Measurements from ENCODE around the gene PLCXD3.

PLCXD3 gene

GRCh38 chr5:41425736-41426135, 84.7 kb downstream of the PLCXD3 start:
- TF ChIP-seq POLR2A (IDR thresholded peaks at IDR 0.05; ENCODE audit: extremely low read depth, insufficient read length): no peak
- TF ChIP-seq, protein P1, sequence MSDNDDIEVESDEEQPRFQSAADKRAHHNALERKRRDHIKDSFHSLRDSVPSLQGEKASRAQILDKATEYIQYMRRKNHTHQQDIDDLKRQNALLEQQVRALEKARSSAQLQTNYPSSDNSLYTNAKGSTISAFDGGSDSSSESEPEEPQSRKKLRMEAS (IDR thresholded peaks at IDR 0.05; ENCODE audit: low read depth, low read length): no peak
- no peak for TF ChIP-seq MYC (IDR thresholded peaks at IDR 0.05; ENCODE audit: low read depth, low read length)
- TF ChIP-seq CTCF (IDR thresholded peaks at IDR 0.05; ENCODE audit: low read depth, low read length): no peak
- DNase-seq (ENCODE audit: low read depth): no peak
- no peak overlapping the region for H3K4me3 ChIP-seq (ENCODE audit: low read depth, low read length)

DNA sequence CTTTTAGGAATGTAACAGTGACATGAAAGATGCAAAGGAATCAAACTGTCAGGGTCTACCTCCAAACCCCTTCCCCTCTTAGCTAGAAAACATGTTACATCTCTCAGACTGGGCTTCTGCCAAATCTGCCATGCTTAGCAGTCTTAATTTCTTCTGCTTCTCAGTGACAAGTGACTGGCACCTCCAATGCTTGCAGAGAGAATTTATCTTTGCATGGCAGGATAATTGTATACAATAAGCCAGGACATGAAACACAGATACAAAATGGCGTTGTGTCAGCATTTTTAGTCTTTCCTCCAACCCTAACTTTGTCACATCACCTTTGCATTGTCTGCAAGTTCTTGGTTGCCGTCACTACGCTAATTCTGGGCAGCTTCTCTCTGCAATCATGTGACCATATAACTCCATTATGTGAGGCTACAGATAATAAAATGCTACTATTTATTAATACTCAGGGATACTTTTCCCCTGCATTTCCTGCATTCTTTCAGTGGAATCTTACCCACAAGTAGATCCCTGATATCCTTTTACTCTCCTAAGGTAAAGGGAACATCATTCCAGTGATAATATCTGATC, 89.8 kb downstream of the PLCXD3 start:
- H3K4me3 ChIP-seq (ENCODE audit: low read depth, low read length): no peak overlapping the region

GRCh38 chr5:41418220-41419031, 92.0 kb downstream of the PLCXD3 start:
- TF ChIP-seq POLR2A (IDR thresholded peaks at IDR 0.05; ENCODE audit: extremely low read depth, insufficient read length) (no peak), CTCF (IDR thresholded peaks at IDR 0.05; ENCODE audit: low read depth, low read length) (no peak), MYC (IDR thresholded peaks at IDR 0.05; ENCODE audit: low read depth, low read length) (no peak)
- TF ChIP-seq, protein P1 (IDR thresholded peaks at IDR 0.05; ENCODE audit: low read depth, low read length): no peak
- no peak overlapping the region for H3K4me3 ChIP-seq (ENCODE audit: low read depth, low read length)
- DNase-seq (ENCODE audit: low read depth): no peak

More for the DNA sequence above, 89.8 kb downstream of the PLCXD3 start:
- DNase-seq (ENCODE audit: low read depth): no peak
- TF ChIP-seq CTCF (IDR thresholded peaks at IDR 0.05; ENCODE audit: low read depth, low read length) (no peak), MYC (IDR thresholded peaks at IDR 0.05; ENCODE audit: low read depth, low read length) (no peak), POLR2A (IDR thresholded peaks at IDR 0.05; ENCODE audit: extremely low read depth, insufficient read length) (no peak)
- TF ChIP-seq, protein P1 (IDR thresholded peaks at IDR 0.05; ENCODE audit: low read depth, low read length): no peak

GRCh38 chr5:41416336-41416735, 94.1 kb downstream of the PLCXD3 start:
- no peak for TF ChIP-seq MYC (IDR thresholded peaks at IDR 0.05; ENCODE audit: low read depth, low read length)
- TF ChIP-seq, protein P1 (IDR thresholded peaks at IDR 0.05; ENCODE audit: low read depth, low read length): no peak
- TF ChIP-seq CTCF (IDR thresholded peaks at IDR 0.05; ENCODE audit: low read depth, low read length): no peak
- no peak for TF ChIP-seq POLR2A (IDR thresholded peaks at IDR 0.05; ENCODE audit: extremely low read depth, insufficient read length)
- no peak overlapping the region for H3K4me3 ChIP-seq (ENCODE audit: low read depth, low read length)
- DNase-seq (ENCODE audit: low read depth): no peak

DNA sequence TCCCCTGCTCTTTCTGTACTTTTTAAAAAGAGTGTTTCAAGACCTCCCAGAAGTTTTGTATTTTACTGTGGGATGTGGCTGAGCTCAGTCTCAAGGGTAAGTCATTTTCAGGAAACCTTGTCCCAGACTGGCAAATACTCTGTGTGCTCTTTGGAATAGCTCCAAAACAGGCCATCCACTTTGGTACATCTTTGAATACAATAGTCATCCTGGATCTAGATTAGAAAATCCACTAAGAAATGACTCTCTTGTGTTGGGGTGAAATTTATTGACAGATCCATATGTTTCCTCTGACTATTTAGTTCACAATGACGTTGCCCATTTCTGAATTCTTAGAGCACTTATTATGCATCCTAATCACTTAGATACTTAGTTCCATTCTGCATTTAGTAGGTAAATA, 95.2 kb downstream of the PLCXD3 start:
- no peak for DNase-seq (ENCODE audit: low read depth)
- TF ChIP-seq CTCF (IDR thresholded peaks at IDR 0.05; ENCODE audit: low read depth, low read length): no peak
- no peak for TF ChIP-seq POLR2A (IDR thresholded peaks at IDR 0.05; ENCODE audit: extremely low read depth, insufficient read length)
- TF ChIP-seq MYC (IDR thresholded peaks at IDR 0.05; ENCODE audit: low read depth, low read length): no peak
- TF ChIP-seq, protein P1 (IDR thresholded peaks at IDR 0.05; ENCODE audit: low read depth, low read length): no peak
- H3K4me3 ChIP-seq (ENCODE audit: low read depth, low read length): no peak overlapping the region
